ENCODE results near the gene DIAPH2. TPM values are rescaled to one million over a fixed set of nuclear protein-coding genes. Genes with fewer than 3 reads are reported as not detected.

DIAPH2 gene
- total and polyA plus RNA-seq, 2 of the 13 experiments (the other 11 are each of a cell fraction or from before 2014, with no cell fraction given), result 2.1 to 8.5 TPM

DNA sequence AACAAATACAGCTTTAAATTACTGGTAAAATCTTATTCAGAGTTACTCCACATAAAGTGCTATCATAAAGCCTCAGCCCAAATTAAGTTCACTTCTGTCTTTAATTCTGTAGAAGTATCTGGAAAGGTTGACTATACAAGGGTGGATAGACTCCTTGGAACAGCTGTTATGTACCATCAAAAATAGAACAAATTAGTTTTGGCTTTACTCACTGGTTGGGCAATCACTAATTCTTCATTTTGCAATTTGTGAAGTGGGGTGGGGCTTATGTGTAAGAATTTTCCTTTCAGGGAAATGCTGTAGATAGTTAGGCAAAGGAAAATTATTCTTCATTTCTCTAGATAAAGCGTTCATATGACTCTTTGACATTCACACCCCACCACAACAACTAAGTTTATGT is 7.8 kb downstream of the DIAPH2 start:
- H3K27ac ChIP-seq (ENCODE audit: extremely low read length, insufficient read depth, low read length), result no peak overlapping the region
- H3K9me3 ChIP-seq (ENCODE audit: low read length), result no peaks in the 10 kb centered on the region
- H3K27me3 ChIP-seq (ENCODE audit: control insufficient read depth in 1 of 2, insufficient read depth in 2 of 2, low read length in 2 of 2), result no peaks in the 10 kb centered on the region
- no peaks in the 10 kb centered on the region for H3K36me3 ChIP-seq (replicated peaks in 1 of 2; ENCODE audit: control insufficient read depth in 1 of 2, insufficient read depth in 2 of 2, low read length in 2 of 2)
- no peaks in the 10 kb centered on the region for H3K4me1 ChIP-seq (ENCODE audit: insufficient read depth, low read length)
- no TSS peak for BruUV-seq (replicated peaks)
- DNase-seq (ENCODE audit: low spot score), result no peak
- H2AFZ ChIP-seq (ENCODE audit: low read length), result no peak overlapping the region
- ATAC-seq, result no peak
- no peak for FAIRE-seq
- 95% methylated on average over 1 of the region's 1 CpG for WGBS (ENCODE audit: low lambda C conversion rate)
- in situ Hi-C loops (cut with HindIII; ENCODE audit: extremely low pct_ligation_motif_present, low pct_unique_long_range_greater_than_20kb) (no loop called here), intact Hi-C loops (cut with micrococcal nuclease; ENCODE audit: unreplicated experiment) (loop anchor here (1.0 kb wide), 1 partner anchor 18 kb away; no protein-coding TSS in a partner anchor)
- no peaks in the 10 kb centered on the region for H3K79me2 ChIP-seq (ENCODE audit: insufficient read depth, low read length)
- ChIA-PET POLR2A (no interaction called here), CTCF (ENCODE audit: low intra/inter-chr PET ratio, low total read pairs) (no interaction called here)
- H3K4me2 ChIP-seq (ENCODE audit: low read depth, low read length), result no peak overlapping the region
- no peak overlapping the region for H3K4me3 ChIP-seq (replicated peaks in 1 of 3; ENCODE audit: insufficient read depth in 1 of 3, low read depth in 2 of 3, low read length in 3 of 3)
- TF ChIP-seq, protein P1, sequence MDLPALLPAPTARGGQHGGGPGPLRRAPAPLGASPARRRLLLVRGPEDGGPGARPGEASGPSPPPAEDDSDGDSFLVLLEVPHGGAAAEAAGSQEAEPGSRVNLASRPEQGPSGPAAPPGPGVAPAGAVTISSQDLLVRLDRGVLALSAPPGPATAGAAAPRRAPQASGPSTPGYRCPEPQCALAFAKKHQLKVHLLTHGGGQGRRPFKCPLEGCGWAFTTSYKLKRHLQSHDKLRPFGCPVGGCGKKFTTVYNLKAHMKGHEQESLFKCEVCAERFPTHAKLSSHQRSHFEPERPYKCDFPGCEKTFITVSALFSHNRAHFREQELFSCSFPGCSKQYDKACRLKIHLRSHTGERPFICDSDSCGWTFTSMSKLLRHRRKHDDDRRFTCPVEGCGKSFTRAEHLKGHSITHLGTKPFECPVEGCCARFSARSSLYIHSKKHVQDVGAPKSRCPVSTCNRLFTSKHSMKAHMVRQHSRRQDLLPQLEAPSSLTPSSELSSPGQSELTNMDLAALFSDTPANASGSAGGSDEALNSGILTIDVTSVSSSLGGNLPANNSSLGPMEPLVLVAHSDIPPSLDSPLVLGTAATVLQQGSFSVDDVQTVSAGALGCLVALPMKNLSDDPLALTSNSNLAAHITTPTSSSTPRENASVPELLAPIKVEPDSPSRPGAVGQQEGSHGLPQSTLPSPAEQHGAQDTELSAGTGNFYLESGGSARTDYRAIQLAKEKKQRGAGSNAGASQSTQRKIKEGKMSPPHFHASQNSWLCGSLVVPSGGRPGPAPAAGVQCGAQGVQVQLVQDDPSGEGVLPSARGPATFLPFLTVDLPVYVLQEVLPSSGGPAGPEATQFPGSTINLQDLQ (CRISPR knock-in tag; IDR thresholded peaks at IDR 0.05), result no peak
- TF ChIP-seq SAFB2 (CRISPR knock-in tag; IDR thresholded peaks at IDR 0.05; ENCODE audit: borderline replicate concordance, low read depth) (no peak), ZFP1 (CRISPR knock-in tag; IDR thresholded peaks at IDR 0.05) (no peak), ATM (IDR thresholded peaks at IDR 0.05; ENCODE audit: borderline replicate concordance) (no peak)
- TF ChIP-seq, protein P2, sequence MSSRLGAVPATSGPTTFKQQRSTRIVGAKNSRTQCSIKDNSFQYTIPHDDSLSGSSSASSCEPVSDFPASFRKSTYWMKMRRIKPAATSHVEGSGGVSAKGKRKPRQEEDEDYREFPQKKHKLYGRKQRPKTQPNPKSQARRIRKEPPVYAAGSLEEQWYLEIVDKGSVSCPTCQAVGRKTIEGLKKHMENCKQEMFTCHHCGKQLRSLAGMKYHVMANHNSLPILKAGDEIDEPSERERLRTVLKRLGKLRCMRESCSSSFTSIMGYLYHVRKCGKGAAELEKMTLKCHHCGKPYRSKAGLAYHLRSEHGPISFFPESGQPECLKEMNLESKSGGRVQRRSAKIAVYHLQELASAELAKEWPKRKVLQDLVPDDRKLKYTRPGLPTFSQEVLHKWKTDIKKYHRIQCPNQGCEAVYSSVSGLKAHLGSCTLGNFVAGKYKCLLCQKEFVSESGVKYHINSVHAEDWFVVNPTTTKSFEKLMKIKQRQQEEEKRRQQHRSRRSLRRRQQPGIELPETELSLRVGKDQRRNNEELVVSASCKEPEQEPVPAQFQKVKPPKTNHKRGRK (CRISPR knock-in tag; IDR thresholded peaks at IDR 0.05), result no peak
- TF ChIP-seq, protein P3, sequence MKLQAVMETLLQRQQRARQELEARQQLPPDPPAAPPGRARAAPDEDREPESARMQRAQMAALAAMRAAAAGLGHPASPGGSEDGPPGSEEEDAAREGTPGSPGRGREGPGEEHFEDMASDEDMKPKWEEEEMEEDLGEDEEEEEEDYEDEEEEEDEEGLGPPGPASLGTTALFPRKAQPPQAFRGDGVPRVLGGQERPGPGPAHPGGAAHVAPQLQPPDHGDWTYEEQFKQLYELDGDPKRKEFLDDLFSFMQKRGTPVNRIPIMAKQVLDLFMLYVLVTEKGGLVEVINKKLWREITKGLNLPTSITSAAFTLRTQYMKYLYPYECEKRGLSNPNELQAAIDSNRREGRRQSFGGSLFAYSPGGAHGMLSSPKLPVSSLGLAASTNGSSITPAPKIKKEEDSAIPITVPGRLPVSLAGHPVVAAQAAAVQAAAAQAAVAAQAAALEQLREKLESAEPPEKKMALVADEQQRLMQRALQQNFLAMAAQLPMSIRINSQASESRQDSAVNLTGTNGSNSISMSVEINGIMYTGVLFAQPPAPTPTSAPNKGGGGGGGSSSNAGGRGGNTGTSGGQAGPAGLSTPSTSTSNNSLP (IDR thresholded peaks at IDR 0.05; ENCODE audit: low read depth, low read length), result no peak
- no peaks in the 10 kb centered on the region for H4K20me1 ChIP-seq (ENCODE audit: insufficient read depth, low read length)
- H3K9ac ChIP-seq (ENCODE audit: insufficient read depth, low read depth, low read length), result no peak overlapping the region

Measured in HepG2 (cell line).